Naive thymus-derived CD4-positive, alpha-beta T cell (primary cell): ENCODE results near the gene KAZALD1. TPM values are rescaled to one million over a fixed set of nuclear protein-coding genes. Genes with fewer than 3 reads are reported as not detected.

Source experiments
- ATAC-seq: fragments of 150-1000 bp; cut with Tn5 transposase; 2 replicates; pipeline ENCODE4 v1.10.0; 2021; ENCODE audit warnings: mild to moderate bottlenecking, moderate library complexity
- CTCF ChIA-PET: fragments of 350-600 bp; sonication (Branson Sonifier 250); formaldehyde crosslinking; loops from one replicate; lab custom pipeline; 2021; ENCODE audit warnings: antibody characterized with exemption; lab: Charles Lee
- POLR2A ChIA-PET: fragments of 350-600 bp; sonication (Branson Sonifier 250); formaldehyde crosslinking; loops from one replicate; lab custom pipeline; 2021; ENCODE audit warnings: antibody characterized with exemption, inconsistent platforms; lab: Charles Lee
- DNase-seq, 9 donors: peaks; one replicate each; pipeline versions ENCODE4 v3.0.0 to v3.0.0-alpha.2; 2020 to 2022; ENCODE audit warnings: mixed read lengths in 1 of 9
- H3K27ac ChIP-seq: one replicate; pipeline ENCODE4 v1.7.0; 2013; ENCODE audit warnings: mild to moderate bottlenecking, low read depth, low read length, moderate library complexity
- H3K27me3 ChIP-seq, 2 donors: one replicate each; pipeline ENCODE4 v1.7.0; 2013; ENCODE audit warnings: low read length in 2 of 2, mild to moderate bottlenecking in 2 of 2, moderate library complexity in 2 of 2; ENCODE audit not compliant: control insufficient read depth in 2 of 2, insufficient read depth in 2 of 2
- H3K36me3 ChIP-seq, 3 experiments: 1 replicate in 2 of 3; 2 replicates in 1 of 3; pipeline ENCODE4 v1.7.0; 2013; ENCODE audit warnings: low read length in 3 of 3, mild to moderate bottlenecking in 3 of 3, moderate library complexity in 1 of 3; ENCODE audit not compliant: insufficient read depth in 3 of 3, control insufficient read depth in 2 of 3
- H3K4me1 ChIP-seq, 2 donors: one replicate each; pipeline ENCODE4 v1.7.0; 2013; ENCODE audit warnings: low read length in 2 of 2, mild to moderate bottlenecking in 2 of 2, moderate library complexity in 1 of 2; ENCODE audit not compliant: control insufficient read depth in 2 of 2, insufficient read depth in 2 of 2
- H3K4me3 ChIP-seq: 2 replicates; pipeline ENCODE4 v1.7.0; 2013; ENCODE audit warnings: mild to moderate bottlenecking, low read length
- H3K9me3 ChIP-seq, 3 experiments: 1 replicate in 2 of 3; 2 replicates in 1 of 3; pipeline ENCODE4 v1.7.0; 2013; ENCODE audit warnings: low read length in 3 of 3; ENCODE audit not compliant: control insufficient read depth in 2 of 3
- H3K27ac Mint-ChIP-seq, 9 donors: one replicate each; pipeline ENCODE4 v1.8.0; 2020 to 2022; ENCODE audit warnings: mixed read lengths in 9 of 9, mild to moderate bottlenecking in 8 of 9, moderate library complexity in 5 of 9, inconsistent platforms in 2 of 9
- H3K27me3 Mint-ChIP-seq, 5 donors: one replicate each; pipeline ENCODE4 v1.8.0; 2021 to 2022; ENCODE audit warnings: mixed read lengths in 5 of 5, mild to moderate bottlenecking in 1 of 5
- H3K36me3 Mint-ChIP-seq, 5 donors: one replicate each; pipeline ENCODE4 v1.8.0; 2020 to 2022; ENCODE audit warnings: mixed read lengths in 5 of 5, mild to moderate bottlenecking in 3 of 5, inconsistent platforms in 1 of 5
- H3K4me1 Mint-ChIP-seq, 7 donors: one replicate each; pipeline ENCODE4 v1.8.0; 2020 to 2022; ENCODE audit warnings: mixed read lengths in 7 of 7, mild to moderate bottlenecking in 3 of 7, inconsistent platforms in 1 of 7
- H3K4me3 Mint-ChIP-seq, 10 donors: one replicate each; pipeline ENCODE4 v1.8.0; 2020 to 2022; ENCODE audit warnings: mild to moderate bottlenecking in 10 of 10, mixed read lengths in 10 of 10, moderate library complexity in 6 of 10, inconsistent platforms in 2 of 10
- H3K9me3 Mint-ChIP-seq, 11 donors: one replicate each; pipeline ENCODE4 v1.8.0; 2020 to 2022; ENCODE audit warnings: mixed read lengths in 11 of 11, mild to moderate bottlenecking in 4 of 11, inconsistent platforms in 1 of 11, moderate library complexity in 1 of 11
- intact Hi-C, 2 donors: fragments of 100-400 bp; cut with micrococcal nuclease; formaldehyde crosslinking; loops; one replicate each; pipeline ENCODE4 v1.15.1; 2023
- polyA plus RNA-seq, 2 donors: library from polyadenylated mRNA; unstranded; fragments of 300-500 nt; fragmentation: Illumina TruSeq; gene quantifications; one replicate each; pipeline ENCODE4 v1.2.3, GENCODE V29; 2021
- total RNA-seq, 6 experiments: library from RNA in 5 of 6; stranded (reverse) in 5 of 6; gene quantifications; 1 replicate in 5 of 6; 2 replicates in 1 of 6; pipeline ENCODE4 v1.2.3 and lab custom pipeline; 2021 to 2026

KAZALD1 gene
- total and polyA plus RNA-seq, 7 experiments from 2014 or later = 0.22 to 1.5 (median 0.29) TPM; not detected in 4

GRCh38 chr10:101029520-101030295 is 32.1 kb upstream of the KAZALD1 start:
- H3K27me3 Mint-ChIP-seq = peaks cover 0 to 21% (median 0%) of the 10 kb centered on the region in 5 donors
- CTCF ChIA-PET = interaction anchor here (1.4 to 3.2 kb wide), 3 partner anchors 11 to 33 kb away, joined by 3 to 30 read pairs (median 5); no protein-coding TSS in a partner anchor
- DNase-seq (no peak), ATAC-seq (no peak)
- Histone ChIP-seq H3K9me3 (no peaks in the 10 kb centered on the region), H3K27ac (no peak overlapping the region), H3K27me3 (no peaks in the 10 kb centered on the region), H3K4me3 (no peak overlapping the region), H3K36me3 (peaks cover 0 to 7% (median 2%) of the 10 kb centered on the region in 3 experiments), H3K4me1 (peaks cover 12 to 14% of the 10 kb centered on the region in 2 donors)
- no peaks in the 10 kb centered on the region for H3K36me3 Mint-ChIP-seq
- POLR2A ChIA-PET = interaction anchor here (1.7 to 3.2 kb wide), 3 partner anchors 13 to 43 kb away, joined by 5 to 40 read pairs (median 34); partner anchors contain the start of genes LZTS2, MRPL43 and TWNK
- H3K4me3 Mint-ChIP-seq = peak overlapping the region in 5 of 10 donors; percentile 63 to 99 (median 85)
- H3K27ac Mint-ChIP-seq = no peak overlapping the region
- intact Hi-C loops = loop anchor here (5.0 to 10.0 kb wide), 5 partner anchors 93 to 1025 kb away; partner anchors contain the start of genes ARMH3 (in 1 of the 2), BTRC (in 1 of the 2) and SLF2 (in 1 of the 2)
- peaks cover 6 to 21% (median 16%) of the 10 kb centered on the region in 7 donors for H3K4me1 Mint-ChIP-seq
- H3K9me3 Mint-ChIP-seq = no peaks in the 10 kb centered on the region

GRCh38 chr10:101030496-101031127 is 31.2 kb upstream of the KAZALD1 start:
- Mint-ChIP-seq H3K4me1 (peaks cover 6 to 21% (median 16%) of the 10 kb centered on the region in 7 donors), H3K4me3 (peak overlapping the region; percentile 85 to 99 (median 94)), H3K9me3 (no peaks in the 10 kb centered on the region), H3K27ac (peak overlapping the region; percentile 75 to 97 (median 93)), H3K27me3 (peaks cover 0 to 21% (median 0%) of the 10 kb centered on the region in 5 donors), H3K36me3 (peaks cover 0 to 2% (median 0%) of the 10 kb centered on the region in 5 donors)
- Histone ChIP-seq H3K4me1 (peaks cover 12 to 14% of the 10 kb centered on the region in 2 donors), H3K9me3 (no peaks in the 10 kb centered on the region), H3K36me3 (peaks cover 0 to 16% (median 6%) of the 10 kb centered on the region in 3 experiments), H3K27me3 (no peaks in the 10 kb centered on the region), H3K27ac (peak overlapping the region; percentile 98), H3K4me3 (peak overlapping the region; percentile 99)
- POLR2A ChIA-PET = interaction anchor here (0.7 to 3.2 kb wide), 8 partner anchors 12 to 117 kb away, joined by 3 to 40 read pairs (median 5); partner anchors contain the start of genes LZTS2, MRPL43, SLF2 and TWNK
- intact Hi-C loops = loop anchor here (1.0 to 10.0 kb wide), 9 partner anchors 11 to 1024 kb away; partner anchors contain the start of genes SLF2 (in 2 of the 2), ARMH3 (in 1 of the 2) and BTRC (in 1 of the 2)
- CTCF ChIA-PET = interaction anchor here (0.8 to 3.2 kb wide), 8 partner anchors 10 to 35 kb away, joined by 4 to 30 read pairs (median 7); no protein-coding TSS in a partner anchor
- ATAC-seq (no peak), DNase-seq (no peak)

GRCh38 chr10:101031128-101031795 is 30.5 kb upstream of the KAZALD1 start, which contains the start of the genes PDZD7 and SFXN3:
TSS of gene PDZD7 (minus strand) at chr10:101031129. CDS start at chr10:101030219, 910 bp downstream.
TSS of gene SFXN3 (plus strand) at chr10:101031234. CDS start at chr10:101034695, 3,461 bp downstream.
- ATAC-seq = peak; percentile 88

GRCh38 chr10:101031796-101032636 is 29.8 kb upstream of the KAZALD1 start:
- Histone ChIP-seq H3K4me3 (peak overlapping the region; percentile 99), H3K4me1 (peaks cover 12 to 14% of the 10 kb centered on the region in 2 donors), H3K9me3 (no peaks in the 10 kb centered on the region), H3K36me3 (peaks cover 0 to 30% (median 17%) of the 10 kb centered on the region in 3 experiments), H3K27ac (peak overlapping the region; percentile 98), H3K27me3 (no peaks in the 10 kb centered on the region)
- DNase-seq (peak; percentile 62 to 90 (median 78)), ATAC-seq (peak; percentile 76)
- ChIA-PET POLR2A (interaction anchor here (0.6 to 3.2 kb wide), 12 partner anchors 11 to 46 kb away, joined by 3 to 40 read pairs (median 4); partner anchors contain the start of genes LZTS2, MRPL43 and TWNK), CTCF (interaction anchor here (1.1 to 3.2 kb wide), 6 partner anchors 11 to 91 kb away, joined by 4 to 30 read pairs (median 10); no protein-coding TSS in a partner anchor)
- Mint-ChIP-seq H3K36me3 (peaks cover 0 to 9% (median 3%) of the 10 kb centered on the region in 5 donors), H3K27me3 (peaks cover 0 to 21% (median 0%) of the 10 kb centered on the region in 5 donors), H3K4me1 (peaks cover 6 to 21% (median 16%) of the 10 kb centered on the region in 7 donors), H3K9me3 (no peaks in the 10 kb centered on the region), H3K27ac (peak overlapping the region; percentile 75 to 97 (median 93)), H3K4me3 (peak overlapping the region; percentile 85 to 99 (median 94))
- intact Hi-C loops = loop anchor here (1.0 to 10.0 kb wide), 12 partner anchors 9 to 1023 kb away; partner anchors contain the start of genes SLF2 (in 2 of the 2), ARMH3 (in 1 of the 2), BTRC (in 1 of the 2) and LZTS2 (in 1 of the 2)

More at GRCh38 chr10:101031128-101031795, 30.5 kb upstream of the KAZALD1 start, which contains the start of the genes PDZD7 and SFXN3:
- H3K36me3 ChIP-seq = peaks cover 0 to 22% (median 9%) of the 10 kb centered on the region in 3 experiments
- peaks cover 6 to 21% (median 16%) of the 10 kb centered on the region in 7 donors for H3K4me1 Mint-ChIP-seq
- H3K4me3 ChIP-seq = peak within 1 kb of the TSS; percentile 99
- intact Hi-C loops = loop anchor here (1.0 to 10.0 kb wide), 9 partner anchors 12 to 1024 kb away; partner anchors contain the start of genes SLF2 (in 2 of the 2), ARMH3 (in 1 of the 2) and BTRC (in 1 of the 2)
- no peaks in the 10 kb centered on the region for H3K9me3 Mint-ChIP-seq
- peaks cover 0 to 9% (median 3%) of the 10 kb centered on the region in 5 donors for H3K36me3 Mint-ChIP-seq
- H3K9me3 ChIP-seq = no peaks in the 10 kb centered on the region
- ChIA-PET POLR2A (interaction anchor here (0.7 to 3.2 kb wide), 12 partner anchors 11 to 118 kb away, joined by 3 to 40 read pairs (median 4); partner anchors contain the start of genes LZTS2, MRPL43, SLF2 and TWNK), CTCF (interaction anchor here (0.8 to 3.2 kb wide), 9 partner anchors 9 to 91 kb away, joined by 4 to 30 read pairs (median 6); no protein-coding TSS in a partner anchor)
- H3K27ac Mint-ChIP-seq = peak within 1 kb of the TSS; percentile 75 to 97 (median 93)
- peaks cover 0 to 21% (median 0%) of the 10 kb centered on the region in 5 donors for H3K27me3 Mint-ChIP-seq
- H3K27me3 ChIP-seq = no peaks in the 10 kb centered on the region
- peak within 1 kb of the TSS; percentile 98 for H3K27ac ChIP-seq
- peaks cover 12 to 14% of the 10 kb centered on the region in 2 donors for H3K4me1 ChIP-seq
- peak within 1 kb of the TSS; percentile 85 to 99 (median 94) for H3K4me3 Mint-ChIP-seq
- peak; percentile 93 to 98 (median 97) for DNase-seq
